Stimulated activated naive CD8-positive, alpha-beta T cell treated with anti-CD3 and anti-CD28 coated beads, Interleukin-15, amount 100 ng/mL, for 72 hours (primary cell): ENCODE measurements around the gene MGAT1.
"Not testable (repeated sequence)": the region's sequence is repeated elsewhere in the genome, so short reads cannot be mapped to it uniquely, and the experiment has no call there.

Source experiments
- ATAC-seq: fragments of 150-1000 bp; cut with Tn5 transposase; 2 replicates; pipeline ENCODE4 v1.10.0; 2021; ENCODE audit warnings: mild to moderate bottlenecking, moderate library complexity
- DNase-seq, 2 donors: peaks; one replicate each; pipeline ENCODE4 v3.0.0; 2021 to 2022
- H3K27ac Mint-ChIP-seq, 2 donors: one replicate each; pipeline ENCODE4 v1.8.0; 2022; ENCODE audit warnings: mild to moderate bottlenecking in 2 of 2, mixed read lengths in 2 of 2, moderate library complexity in 2 of 2
- H3K27me3 Mint-ChIP-seq: one replicate; pipeline ENCODE4 v1.8.0; 2022; ENCODE audit warnings: mixed read lengths
- H3K4me1 Mint-ChIP-seq: one replicate; pipeline ENCODE4 v1.8.0; 2022; ENCODE audit warnings: mild to moderate bottlenecking, mixed read lengths
- H3K4me3 Mint-ChIP-seq, 2 donors: one replicate each; pipeline ENCODE4 v1.8.0; 2022; ENCODE audit warnings: mild to moderate bottlenecking in 2 of 2, mixed read lengths in 2 of 2, moderate library complexity in 1 of 2
- H3K9me3 Mint-ChIP-seq, 2 donors: one replicate each; pipeline ENCODE4 v1.8.0; 2022; ENCODE audit warnings: mixed read lengths in 2 of 2

MGAT1 gene

GRCh38 chr5:180742727-180743126 lies 59.9 kb downstream of the MGAT1 start:
- H3K4me3 Mint-ChIP-seq, result no peak overlapping the region
- no peaks in the 10 kb centered on the region for H3K4me1 Mint-ChIP-seq
- no peak for DNase-seq
- H3K27ac Mint-ChIP-seq, result no peak overlapping the region
- H3K27me3 Mint-ChIP-seq, result peaks cover 16% of the 10 kb centered on the region
- ATAC-seq, result no peak
- H3K9me3 Mint-ChIP-seq, result no peaks in the 10 kb centered on the region

DNA sequence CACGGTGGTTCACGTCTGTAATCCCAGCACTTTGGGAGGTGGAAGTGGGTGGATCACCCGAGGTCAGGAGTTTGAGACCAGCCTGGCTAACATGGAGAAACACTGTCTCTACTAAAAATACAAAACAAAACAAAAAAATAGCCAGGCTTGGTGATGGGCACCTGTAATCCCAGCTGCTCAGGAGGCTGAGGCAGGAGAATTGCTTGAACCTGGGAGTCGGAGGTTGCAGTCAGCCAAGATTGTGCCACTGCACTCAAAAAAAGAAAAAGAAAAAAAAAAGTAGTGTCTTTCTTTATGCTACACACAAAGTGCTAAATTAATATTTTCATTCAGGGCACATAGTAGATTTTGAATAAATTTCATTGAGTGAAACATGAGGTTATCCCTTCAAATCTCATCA lies 61.7 kb downstream of the MGAT1 start:
- H3K4me1 Mint-ChIP-seq, H3K4me3 Mint-ChIP-seq, H3K27ac Mint-ChIP-seq, H3K9me3 Mint-ChIP-seq, DNase-seq, ATAC-seq: not testable (repeated sequence)
- H3K27me3 Mint-ChIP-seq, result peaks cover 18% of the 10 kb centered on the region

GRCh38 chr5:180739958-180740357 lies 62.6 kb downstream of the MGAT1 start, which contains the start of gene OR2Y1:
TSS of gene OR2Y1 (minus strand) at chr5:180740058. CDS start at chr5:180740058, 0 bp downstream.
- Mint-ChIP-seq H3K27ac (peak within 1 kb of the TSS in 1 of 2 donors; percentile 65), H3K27me3 (peaks cover 18% of the 10 kb centered on the region), H3K9me3 (no peaks in the 10 kb centered on the region), H3K4me3 (no peak within 1 kb of the TSS), H3K4me1 (no peaks in the 10 kb centered on the region)
- ATAC-seq (no peak), DNase-seq (no peak)

DNA sequence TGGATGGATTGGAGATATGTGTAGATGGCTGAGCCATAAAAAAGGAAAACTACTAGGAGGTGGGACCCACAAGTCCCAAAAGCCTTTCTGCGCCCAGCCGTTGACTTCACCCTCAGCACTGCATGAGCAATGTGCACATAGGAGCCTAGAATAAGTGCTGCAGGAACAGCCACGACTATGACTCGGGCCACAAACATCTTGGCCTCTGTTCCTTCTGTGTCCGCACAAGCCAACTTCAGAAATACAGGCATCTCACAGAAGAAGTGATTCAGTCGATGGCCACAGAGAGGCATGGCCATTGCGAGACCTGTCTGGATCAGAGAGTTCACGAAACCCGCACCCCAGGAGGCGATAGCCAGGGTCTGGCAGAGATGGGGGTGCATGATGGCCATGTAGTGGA lies 63.3 kb downstream of the MGAT1 start:
- DNase-seq, result no peak
- H3K27me3 Mint-ChIP-seq, result peaks cover 18% of the 10 kb centered on the region
- no peak overlapping the region for H3K4me3 Mint-ChIP-seq
- H3K9me3 Mint-ChIP-seq, result no peaks in the 10 kb centered on the region
- no peak for ATAC-seq
- H3K4me1 Mint-ChIP-seq, result no peaks in the 10 kb centered on the region
- H3K27ac Mint-ChIP-seq, result no peak overlapping the region

DNA sequence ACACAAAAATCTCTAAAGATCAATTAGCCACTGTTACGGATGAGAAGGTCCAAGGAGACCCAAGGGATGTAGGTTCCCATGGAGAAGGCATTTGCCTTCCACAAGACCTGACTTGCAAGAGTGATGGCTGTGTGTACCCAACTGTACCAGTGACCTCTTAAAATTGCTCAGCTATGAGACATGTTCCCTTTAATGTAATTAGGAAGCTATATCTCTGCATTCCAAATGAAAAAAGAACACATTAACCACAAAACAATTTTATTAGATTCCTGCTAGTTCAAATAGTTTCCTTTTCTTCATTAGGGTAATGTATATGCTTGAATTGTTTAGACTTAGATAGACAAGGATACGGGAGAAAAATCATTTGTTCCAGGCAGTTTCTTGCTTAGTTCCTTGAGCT lies 66.1 kb downstream of the MGAT1 start:
- Mint-ChIP-seq H3K4me1 (no peaks in the 10 kb centered on the region), H3K27ac (no peak overlapping the region), H3K27me3 (peaks cover 18% of the 10 kb centered on the region), H3K4me3 (no peak overlapping the region), H3K9me3 (no peaks in the 10 kb centered on the region)
- ATAC-seq, result no peak
- no peak for DNase-seq
